ENCODE measurements around the gene TUBGCP6.

- TF ChIP-seq EZH2 (IDR thresholded peaks at IDR 0.05; ENCODE audit: insufficient read depth, low read length), result no peak
- TF ChIP-seq, protein P1, sequence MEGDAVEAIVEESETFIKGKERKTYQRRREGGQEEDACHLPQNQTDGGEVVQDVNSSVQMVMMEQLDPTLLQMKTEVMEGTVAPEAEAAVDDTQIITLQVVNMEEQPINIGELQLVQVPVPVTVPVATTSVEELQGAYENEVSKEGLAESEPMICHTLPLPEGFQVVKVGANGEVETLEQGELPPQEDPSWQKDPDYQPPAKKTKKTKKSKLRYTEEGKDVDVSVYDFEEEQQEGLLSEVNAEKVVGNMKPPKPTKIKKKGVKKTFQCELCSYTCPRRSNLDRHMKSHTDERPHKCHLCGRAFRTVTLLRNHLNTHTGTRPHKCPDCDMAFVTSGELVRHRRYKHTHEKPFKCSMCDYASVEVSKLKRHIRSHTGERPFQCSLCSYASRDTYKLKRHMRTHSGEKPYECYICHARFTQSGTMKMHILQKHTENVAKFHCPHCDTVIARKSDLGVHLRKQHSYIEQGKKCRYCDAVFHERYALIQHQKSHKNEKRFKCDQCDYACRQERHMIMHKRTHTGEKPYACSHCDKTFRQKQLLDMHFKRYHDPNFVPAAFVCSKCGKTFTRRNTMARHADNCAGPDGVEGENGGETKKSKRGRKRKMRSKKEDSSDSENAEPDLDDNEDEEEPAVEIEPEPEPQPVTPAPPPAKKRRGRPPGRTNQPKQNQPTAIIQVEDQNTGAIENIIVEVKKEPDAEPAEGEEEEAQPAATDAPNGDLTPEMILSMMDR (IDR thresholded peaks at IDR 0.05; ENCODE audit: insufficient read depth, low read depth, low read length), result no peak
Measured at GRCh38 chr22:50189184-50189848, 55.5 kb downstream of the TUBGCP6 start.
